ENCODE data around the gene SRCAP.

The SRCAP gene

GRCh38 chr16:30723725-30724355, 24.9 kb downstream of the SRCAP start (continued):
- no peak for TF ChIP-seq ZXDB (tag by site-specific recombination; IDR thresholded peaks at IDR 0.05)

- Histone ChIP-seq H3K4me1 (ENCODE audit: control insufficient read depth, insufficient read depth, low read length) (no peaks in the 10 kb centered on the region), H3K27ac (ENCODE audit: extremely low read depth, low read depth, low read length) (no peak overlapping the region), H3K36me3 (ENCODE audit: control insufficient read depth in 2 of 2, insufficient read depth in 1 of 2, low read length in 2 of 2) (peaks cover 67 to 100% of the 10 kb centered on the region in 2 experiments), H3K4me3 (ENCODE audit: low read depth, low read length) (no peak overlapping the region), H3K9me3 (ENCODE audit: control insufficient read depth, insufficient read depth, low read depth, low read length) (no peaks in the 10 kb centered on the region)
- CTCF ChIA-PET: interaction anchor here (0.6 kb wide), 2 partner anchors 23 to 929 kb away, joined by 3 read pairs; partner anchors contain the start of gene PHKG2
- POLR2A ChIA-PET: interaction anchor here (0.5 to 1.9 kb wide), 7 partner anchors 18 to 720 kb away, joined by 3 to 10 read pairs (median 3); partner anchors contain the start of gene PHKG2
- TF ChIP-seq HIC1 (tag by site-specific recombination; IDR thresholded peaks at IDR 0.05): no peak
- TF ChIP-seq ZNF558 (tag by site-specific recombination; IDR thresholded peaks at IDR 0.05): no peak
- no peak for TF ChIP-seq ZNF704 (tag by site-specific recombination; IDR thresholded peaks at IDR 0.05)
- no peak for TF ChIP-seq ZNF23 (tag by site-specific recombination; IDR thresholded peaks at IDR 0.05; ENCODE audit: borderline replicate concordance)
- TF ChIP-seq ZBTB6 (tag by site-specific recombination; IDR thresholded peaks at IDR 0.05): peak; percentile 46; the same call in 1 of the 2 replicates
- no peak for TF ChIP-seq ZNF623 (tag by site-specific recombination; IDR thresholded peaks at IDR 0.05)
- TF ChIP-seq ZBTB10 (tag by site-specific recombination; IDR thresholded peaks at IDR 0.05): no peak
- no peak for TF ChIP-seq PRDM6 (tag by site-specific recombination; IDR thresholded peaks at IDR 0.05)
These were observed 25.9 kb downstream of the SRCAP start for GRCh38 chr16:30724641-30725417.

- Histone ChIP-seq H3K36me3 (ENCODE audit: control insufficient read depth in 2 of 2, insufficient read depth in 1 of 2, low read length in 2 of 2) (peaks cover 67 to 100% of the 10 kb centered on the region in 2 experiments), H3K4me3 (ENCODE audit: low read depth, low read length) (no peak overlapping the region), H3K9me3 (ENCODE audit: control insufficient read depth, insufficient read depth, low read depth, low read length) (no peaks in the 10 kb centered on the region), H3K4me1 (ENCODE audit: control insufficient read depth, insufficient read depth, low read length) (no peaks in the 10 kb centered on the region), H3K27ac (ENCODE audit: extremely low read depth, low read depth, low read length) (no peak overlapping the region)
- POLR2A ChIA-PET: interaction anchor here (0.5 to 1.9 kb wide), 3 partner anchors 19 to 57 kb away, joined by 3 to 8 read pairs (median 3); partner anchors contain the start of gene PHKG2
- CTCF ChIA-PET: no interaction called here
- TF ChIP-seq SETDB1 (IDR thresholded peaks at IDR 0.05; ENCODE audit: insufficient read length, low read length) (no peak), ZNF335 (tag by site-specific recombination; conservative IDR thresholded peaks at IDR 0.05) (no peak), ZNF175 (tag by site-specific recombination; IDR thresholded peaks at IDR 0.05) (no peak)
These were observed 26.4 kb downstream of the SRCAP start for GRCh38 chr16:30725418-30725792.

All from HEK293 (cell line).